ENCODE measurements around the gene ENTHD1.

DNA sequence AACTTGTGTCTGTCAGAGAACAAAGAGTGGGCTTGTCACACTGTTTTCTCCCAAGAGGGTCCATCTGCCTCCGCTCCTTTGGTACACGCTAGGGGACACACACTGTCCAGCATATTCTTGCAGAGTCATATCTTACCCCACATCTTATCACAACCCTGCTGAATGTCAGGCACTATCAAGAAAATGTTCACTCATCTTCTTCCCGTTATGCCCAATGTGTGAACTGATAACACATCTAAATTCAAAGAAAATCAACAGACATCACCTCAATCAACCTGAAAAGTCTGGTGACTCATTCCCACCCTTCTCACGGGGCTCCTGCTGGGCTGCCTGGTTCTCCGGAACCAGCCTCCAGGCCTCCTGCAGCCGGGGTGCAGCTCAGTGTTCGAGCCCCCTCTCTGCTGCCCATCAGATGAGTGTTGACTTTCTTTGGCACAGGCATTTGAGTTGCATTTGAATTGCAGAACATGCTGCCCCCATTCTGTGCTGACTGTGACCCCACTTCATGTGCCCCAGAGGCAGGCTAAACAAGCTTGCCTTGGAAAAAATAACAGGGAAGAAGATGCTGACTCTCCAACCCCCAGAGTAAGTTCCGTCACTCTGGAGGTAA is 26.7 kb upstream of the ENTHD1 start:
- TF ChIP-seq, protein P1, sequence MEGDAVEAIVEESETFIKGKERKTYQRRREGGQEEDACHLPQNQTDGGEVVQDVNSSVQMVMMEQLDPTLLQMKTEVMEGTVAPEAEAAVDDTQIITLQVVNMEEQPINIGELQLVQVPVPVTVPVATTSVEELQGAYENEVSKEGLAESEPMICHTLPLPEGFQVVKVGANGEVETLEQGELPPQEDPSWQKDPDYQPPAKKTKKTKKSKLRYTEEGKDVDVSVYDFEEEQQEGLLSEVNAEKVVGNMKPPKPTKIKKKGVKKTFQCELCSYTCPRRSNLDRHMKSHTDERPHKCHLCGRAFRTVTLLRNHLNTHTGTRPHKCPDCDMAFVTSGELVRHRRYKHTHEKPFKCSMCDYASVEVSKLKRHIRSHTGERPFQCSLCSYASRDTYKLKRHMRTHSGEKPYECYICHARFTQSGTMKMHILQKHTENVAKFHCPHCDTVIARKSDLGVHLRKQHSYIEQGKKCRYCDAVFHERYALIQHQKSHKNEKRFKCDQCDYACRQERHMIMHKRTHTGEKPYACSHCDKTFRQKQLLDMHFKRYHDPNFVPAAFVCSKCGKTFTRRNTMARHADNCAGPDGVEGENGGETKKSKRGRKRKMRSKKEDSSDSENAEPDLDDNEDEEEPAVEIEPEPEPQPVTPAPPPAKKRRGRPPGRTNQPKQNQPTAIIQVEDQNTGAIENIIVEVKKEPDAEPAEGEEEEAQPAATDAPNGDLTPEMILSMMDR (IDR thresholded peaks at IDR 0.05): no peak
- no peak for TF ChIP-seq POLR2A (IDR thresholded peaks at IDR 0.05)

Data from uterus (tissue), 2 donors.